Measurements from ENCODE around the gene RNF220.

The RNF220 gene

GRCh38 chr1:44616284-44616990 is 211.4 kb downstream of the RNF220 start:
- no peak for DNase-seq

GRCh38 chr1:44616991-44617702 is 212.1 kb downstream of the RNF220 start:
- DNase-seq, result no peak

GRCh38 chr1:44617703-44618029 is 212.6 kb downstream of the RNF220 start:
- DNase-seq, result no peak

- DNase-seq, result no peak
These were observed 214.3 kb downstream of the RNF220 start for GRCh38 chr1:44619261-44619900.

GRCh38 chr1:44620072-44620471 is 215.0 kb downstream of the RNF220 start:
- DNase-seq, result no peak

- no peak for DNase-seq
These were observed 216.8 kb downstream of the RNF220 start for GRCh38 chr1:44621841-44622286.

GRCh38 chr1:44624268-44624901 is 219.3 kb downstream of the RNF220 start:
- DNase-seq, result no peak

- DNase-seq, result no peak
These were observed 220.3 kb downstream of the RNF220 start for GRCh38 chr1:44625348-44625747.

- no peak for DNase-seq
These were observed 224.1 kb downstream of the RNF220 start for GRCh38 chr1:44628962-44629756.

- DNase-seq, result no peak
These were observed 225.1 kb downstream of the RNF220 start for GRCh38 chr1:44630116-44630515.

GRCh38 chr1:44631333-44631646 is 226.2 kb downstream of the RNF220 start:
- no peak for DNase-seq

GRCh38 chr1:44631647-44632539 is 226.8 kb downstream of the RNF220 start:
- no peak for DNase-seq

GRCh38 chr1:44632598-44632997 is 227.5 kb downstream of the RNF220 start:
- no peak for DNase-seq

GRCh38 chr1:44634606-44635189 is 229.6 kb downstream of the RNF220 start:
- DNase-seq, result no peak

- DNase-seq, result no peak
These were observed 230.4 kb downstream of the RNF220 start for GRCh38 chr1:44635439-44635838.

- no peak for DNase-seq
These were observed 231.1 kb downstream of the RNF220 start for GRCh38 chr1:44636083-44636687.

GRCh38 chr1:44636688-44637598 is 231.9 kb downstream of the RNF220 start:
- no peak for DNase-seq

GRCh38 chr1:44637702-44638411 is 232.8 kb downstream of the RNF220 start:
- DNase-seq, result no peak

- DNase-seq, result peak; percentile 53
These were observed 235.3 kb downstream of the RNF220 start for GRCh38 chr1:44640200-44640853.

Measured in NCI-H1417 treated with DMSO at 0.1 percent for 48 hours (cell line).